Right atrium auricular region (tissue), 2 donors: ENCODE results near the gene TAF5L. TPM values are rescaled to one million over a fixed set of nuclear protein-coding genes. Genes with fewer than 3 reads are reported as not detected.

Experiments used
- DNase-seq: peaks from one replicate; pipeline ENCODE4 v3.0.0-alpha.2; 2019; ENCODE audit warnings: low spot score
- H3K27ac ChIP-seq, 2 donors: fragments of 200-600 bp; sonication (generic); 1 replicate in 1 of 2; 2 replicates in 1 of 2; pipeline ENCODE4 v1.5.1; 2016 to 2019
- H3K27me3 ChIP-seq, 2 donors: fragments of 200-600 bp; sonication (generic); one replicate each; pipeline versions ENCODE4 v1.5.1 to v1.6.0; 2017 to 2019
- H3K36me3 ChIP-seq: fragments of 200-600 bp; sonication (generic); one replicate; pipeline ENCODE4 v1.5.1; 2016
- H3K4me1 ChIP-seq, 2 donors: fragments of 200-600 bp; sonication (generic); one replicate each; pipeline versions ENCODE4 v1.5.1 to v1.6.0; 2017 to 2019
- H3K4me3 ChIP-seq, 2 donors: fragments of 200-600 bp; sonication (generic); 1 replicate in 1 of 2; 2 replicates in 1 of 2; pipeline ENCODE4 v1.5.1; 2017 to 2019; ENCODE audit warnings: mild to moderate bottlenecking in 1 of 2, moderate library complexity in 1 of 2
- H3K9me3 ChIP-seq, 2 donors: fragments of 200-600 bp; sonication (generic); one replicate each; pipeline ENCODE4 v1.5.1; 2019
- total RNA-seq, 2 donors: library from RNA; depleted of rRNA; stranded (reverse); fragments of >200 nt; gene quantifications; one replicate each; pipeline ENCODE4 v1.1.0, GENCODE V29; 2016
- TF ChIP-seq, protein P1 (sequence below), 2 donors: fragments of 200-600 bp; sonication (generic); IDR thresholded peaks; one replicate each; pipeline ENCODE4 v1.5.1; 2019; ENCODE audit warnings: antibody characterized with exemption in 2 of 2

TAF5L gene
- total RNA-seq, 2 donors from 2014 or later = 8.6 to 12.7 TPM

DNA sequence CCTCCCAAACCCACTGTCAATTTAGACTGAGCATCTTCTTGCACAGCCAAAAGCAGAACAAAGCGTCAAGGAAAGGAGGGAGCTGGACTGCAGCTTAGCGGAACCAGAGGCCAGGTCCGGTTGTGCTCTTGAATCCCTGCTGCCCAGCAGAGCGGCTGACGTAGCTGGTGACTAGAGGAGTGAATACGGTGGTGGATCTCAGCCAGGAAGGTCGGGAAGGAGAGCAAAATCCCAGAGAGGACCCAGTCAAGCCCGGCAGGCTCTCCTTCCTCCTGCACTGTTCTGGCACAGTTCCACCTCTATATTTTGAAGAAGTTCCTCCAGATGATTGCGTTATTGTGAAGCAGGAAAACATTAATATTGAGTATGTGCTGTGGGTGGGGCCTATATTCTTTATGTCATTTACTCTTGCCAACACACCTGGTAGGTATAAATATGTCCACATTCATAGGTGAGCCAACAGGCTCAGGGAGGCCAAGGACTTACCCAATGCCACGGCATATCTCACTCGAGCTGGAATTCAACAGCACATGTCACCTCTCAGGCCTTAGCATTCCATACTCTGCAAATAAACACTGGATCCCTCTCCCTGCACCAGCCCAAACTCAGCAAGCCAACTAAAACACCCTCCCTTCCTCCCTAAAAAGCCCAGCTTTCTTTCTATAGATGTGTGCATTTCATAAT is 43.8 kb downstream of the TAF5L start:
- Histone ChIP-seq H3K27ac (peak overlapping the region; percentile 39 to 66), H3K4me1 (peaks cover 0 to 24% of the 10 kb centered on the region in 2 donors), H3K4me3 (no peak overlapping the region), H3K27me3 (no peaks in the 10 kb centered on the region), H3K9me3 (no peaks in the 10 kb centered on the region), H3K36me3 (no peaks in the 10 kb centered on the region)
- no peak for DNase-seq
- TF ChIP-seq, protein P1, sequence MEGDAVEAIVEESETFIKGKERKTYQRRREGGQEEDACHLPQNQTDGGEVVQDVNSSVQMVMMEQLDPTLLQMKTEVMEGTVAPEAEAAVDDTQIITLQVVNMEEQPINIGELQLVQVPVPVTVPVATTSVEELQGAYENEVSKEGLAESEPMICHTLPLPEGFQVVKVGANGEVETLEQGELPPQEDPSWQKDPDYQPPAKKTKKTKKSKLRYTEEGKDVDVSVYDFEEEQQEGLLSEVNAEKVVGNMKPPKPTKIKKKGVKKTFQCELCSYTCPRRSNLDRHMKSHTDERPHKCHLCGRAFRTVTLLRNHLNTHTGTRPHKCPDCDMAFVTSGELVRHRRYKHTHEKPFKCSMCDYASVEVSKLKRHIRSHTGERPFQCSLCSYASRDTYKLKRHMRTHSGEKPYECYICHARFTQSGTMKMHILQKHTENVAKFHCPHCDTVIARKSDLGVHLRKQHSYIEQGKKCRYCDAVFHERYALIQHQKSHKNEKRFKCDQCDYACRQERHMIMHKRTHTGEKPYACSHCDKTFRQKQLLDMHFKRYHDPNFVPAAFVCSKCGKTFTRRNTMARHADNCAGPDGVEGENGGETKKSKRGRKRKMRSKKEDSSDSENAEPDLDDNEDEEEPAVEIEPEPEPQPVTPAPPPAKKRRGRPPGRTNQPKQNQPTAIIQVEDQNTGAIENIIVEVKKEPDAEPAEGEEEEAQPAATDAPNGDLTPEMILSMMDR (IDR thresholded peaks at IDR 0.05) = no peak

DNA sequence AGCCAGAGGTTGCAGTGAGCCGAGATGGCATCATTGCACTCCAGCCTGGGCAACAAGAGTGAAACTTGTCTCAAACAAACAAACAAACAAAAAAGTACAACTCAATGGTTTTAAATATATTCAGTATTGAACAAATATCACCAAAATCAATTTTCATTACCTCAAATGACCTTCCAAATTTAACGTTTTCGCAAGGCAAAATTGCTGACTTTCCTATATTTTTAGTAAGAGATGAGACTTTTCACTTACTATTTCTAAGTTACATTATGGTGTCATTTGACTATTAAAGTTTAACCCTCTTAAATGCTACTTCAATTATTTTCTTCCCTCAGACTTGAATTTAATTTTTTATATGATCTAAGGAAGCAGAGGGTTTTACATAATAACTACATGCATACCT is 44.4 kb downstream of the TAF5L start:
- no peak for DNase-seq
- Histone ChIP-seq H3K4me1 (peaks cover 0 to 24% of the 10 kb centered on the region in 2 donors), H3K36me3 (no peaks in the 10 kb centered on the region), H3K27ac (peak overlapping the region in 1 of 2 donors; percentile 66), H3K27me3 (no peaks in the 10 kb centered on the region), H3K4me3 (no peak overlapping the region), H3K9me3 (no peaks in the 10 kb centered on the region)
- TF ChIP-seq, protein P1 (IDR thresholded peaks at IDR 0.05) = no peak

DNA sequence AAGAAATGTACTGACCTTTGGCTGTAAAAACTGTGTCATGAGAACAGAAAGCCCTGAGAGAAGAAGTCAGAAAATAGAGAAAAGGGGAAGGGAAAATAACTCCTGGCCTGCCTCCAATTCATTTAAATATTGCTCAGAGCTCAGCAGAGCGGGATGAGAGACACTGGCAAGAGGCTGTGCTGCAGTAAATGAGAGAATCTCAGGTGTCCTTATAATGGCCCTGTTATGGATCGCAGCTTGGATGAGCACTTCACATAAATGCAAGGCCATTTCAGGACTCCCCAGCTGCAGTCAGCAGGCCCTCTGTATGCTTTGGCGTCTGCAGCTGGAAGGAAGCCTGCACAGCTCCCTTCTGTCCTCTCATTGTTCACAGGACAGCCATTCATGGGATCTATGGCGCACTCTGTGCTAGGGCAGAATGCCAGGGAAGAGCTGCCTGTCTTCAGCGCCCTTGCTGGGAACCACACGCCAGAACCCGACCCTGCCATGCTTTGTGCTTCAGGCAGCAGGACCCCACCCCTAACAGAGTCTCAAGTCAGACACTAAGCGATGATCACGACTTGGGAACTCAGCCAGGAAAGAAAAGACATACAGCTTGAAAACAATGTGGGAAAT is 46.8 kb downstream of the TAF5L start:
- H3K9me3 ChIP-seq = no peaks in the 10 kb centered on the region
- no peak for DNase-seq
- H3K27ac ChIP-seq = peak overlapping the region; percentile 44 to 69
- H3K4me3 ChIP-seq = peak overlapping the region; percentile 1 to 13
- H3K36me3 ChIP-seq = no peaks in the 10 kb centered on the region
- H3K27me3 ChIP-seq = no peaks in the 10 kb centered on the region
- H3K4me1 ChIP-seq = peaks cover 0 to 24% of the 10 kb centered on the region in 2 donors
- TF ChIP-seq, protein P1 (IDR thresholded peaks at IDR 0.05) = no peak

DNA sequence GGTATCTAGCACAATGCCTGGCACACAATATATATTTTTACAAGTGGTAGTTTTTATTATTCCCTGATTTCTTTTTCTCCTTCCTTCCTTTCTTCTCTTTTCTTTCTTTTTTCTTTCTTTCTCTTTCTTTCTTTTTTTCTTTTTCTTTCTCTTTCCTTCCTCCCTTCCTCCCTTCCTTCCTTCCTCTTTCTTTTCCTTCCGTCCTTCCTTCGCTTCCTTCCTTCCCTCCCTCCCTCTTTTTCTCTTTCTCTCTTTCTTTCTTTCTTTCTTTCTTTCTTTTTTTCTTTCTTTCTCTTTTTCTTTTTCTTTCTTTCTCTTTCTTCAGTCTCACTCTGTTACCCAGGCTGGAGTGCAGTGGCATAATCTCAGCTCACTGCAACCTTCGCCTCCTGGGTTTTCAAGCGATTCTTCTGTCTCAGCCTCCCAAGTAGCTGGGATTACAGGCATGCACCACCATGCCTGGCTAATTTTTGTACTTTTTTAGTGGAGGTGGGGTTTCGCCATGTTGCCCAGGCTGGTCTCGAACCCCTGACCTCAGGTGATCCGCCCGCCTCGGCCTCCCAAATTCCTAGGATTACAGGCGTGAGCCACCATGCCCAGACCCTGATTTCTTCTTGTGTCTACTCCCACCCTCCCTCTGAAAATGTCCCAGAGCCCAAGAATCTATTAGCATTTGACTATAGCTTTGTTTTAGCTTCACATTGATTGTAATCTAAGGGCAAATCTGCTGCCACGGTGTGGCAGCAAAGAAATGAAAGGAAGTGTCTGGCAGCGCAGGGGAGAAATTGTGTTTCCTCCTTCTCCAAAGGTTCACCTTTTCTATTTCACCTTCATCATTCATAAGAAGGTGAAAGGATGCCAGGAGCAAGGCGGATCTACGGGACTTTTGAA is 47.5 kb downstream of the TAF5L start:
- H3K27ac ChIP-seq = peak overlapping the region; percentile 44 to 69
- no peaks in the 10 kb centered on the region for H3K9me3 ChIP-seq
- H3K27me3 ChIP-seq = no peaks in the 10 kb centered on the region
- TF ChIP-seq, protein P1 (IDR thresholded peaks at IDR 0.05) = no peak
- peak overlapping the region in 1 of 2 donors; percentile 13 for H3K4me3 ChIP-seq
- no peaks in the 10 kb centered on the region for H3K36me3 ChIP-seq
- no peak for DNase-seq
- peaks cover 0 to 24% of the 10 kb centered on the region in 2 donors for H3K4me1 ChIP-seq

DNA sequence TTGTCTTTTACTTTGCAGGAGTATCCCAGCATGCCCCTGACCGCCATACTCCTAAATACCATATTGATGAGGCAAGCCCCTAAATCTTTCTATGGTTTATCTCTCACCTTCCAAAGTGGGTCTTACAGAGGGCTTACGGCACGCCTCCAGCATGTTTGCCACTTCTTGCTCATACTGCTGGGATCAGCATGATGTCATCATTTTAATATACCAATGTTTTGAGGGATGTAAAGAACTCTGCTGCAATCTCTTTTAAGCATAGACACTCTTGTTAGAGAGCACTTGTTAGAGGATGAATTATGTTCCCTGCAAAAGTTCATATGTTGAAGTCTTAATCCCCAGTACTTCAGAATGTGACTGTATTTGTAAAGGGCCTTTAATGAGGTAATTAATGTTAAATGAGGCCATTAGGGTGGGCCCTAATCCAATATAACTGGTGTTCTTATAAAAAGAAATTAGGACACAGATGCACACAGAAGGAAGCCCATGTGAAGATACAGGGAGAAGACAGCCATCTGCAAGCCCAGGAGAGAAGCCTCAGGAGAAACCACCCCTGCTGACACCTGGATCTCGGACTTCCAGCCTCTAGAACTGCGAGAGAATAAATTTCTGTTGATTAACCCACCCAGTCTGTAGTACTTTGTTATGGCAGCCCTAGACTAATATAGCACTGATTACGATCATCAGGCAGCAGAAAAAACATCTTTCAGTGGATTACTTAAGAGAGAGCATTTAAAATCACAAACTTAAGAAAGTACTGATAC is 51.1 kb downstream of the TAF5L start:
- no peak overlapping the region for H3K4me3 ChIP-seq

More for the DNA sequence above, 51.1 kb downstream of the TAF5L start:
- H3K27ac ChIP-seq = no peak overlapping the region
- no peaks in the 10 kb centered on the region for H3K36me3 ChIP-seq
- H3K4me1 ChIP-seq = peaks cover 0 to 14% of the 10 kb centered on the region in 2 donors
- DNase-seq = no peak
- no peaks in the 10 kb centered on the region for H3K9me3 ChIP-seq
- no peaks in the 10 kb centered on the region for H3K27me3 ChIP-seq
- TF ChIP-seq, protein P1 (IDR thresholded peaks at IDR 0.05) = no peak
